Measurements from ENCODE around the gene CNGA1. TPM values are rescaled to one million over a fixed set of nuclear protein-coding genes. Genes with fewer than 3 reads are reported as not detected.

Gene CNGA1
- total and polyA plus RNA-seq, 7 donors = 0.16 to 3.0 (median 1.7) TPM; not detected in 3

- H3K9me3 ChIP-seq = no peaks in the 10 kb centered on the region
- H3K36me3 ChIP-seq = no peaks in the 10 kb centered on the region
- H3K4me3 ChIP-seq = no peak overlapping the region
- TF ChIP-seq EP300 (IDR thresholded peaks at IDR 0.05) (no peak), CTCF (IDR thresholded peaks at IDR 0.05) (no peak), POLR2AphosphoS5 (IDR thresholded peaks at IDR 0.05) (no peak), POLR2A (IDR thresholded peaks at IDR 0.05) (no peak)
- no peak for DNase-seq
- no peaks in the 10 kb centered on the region for H3K27me3 ChIP-seq
- H3K4me1 ChIP-seq = no peaks in the 10 kb centered on the region
- no peak overlapping the region for H3K27ac ChIP-seq
- intact Hi-C loops (cut with DNase I) = no loop called here
- 31 to 82% methylated on average over 5 of the region's 5 CpGs for WGBS, 2 donors
Measured at GRCh38 chr4:47939456-47939855, 77.0 kb downstream of the CNGA1 start.

- Histone ChIP-seq H3K4me1 (no peaks in the 10 kb centered on the region), H3K4me3 (no peak overlapping the region), H3K27ac (no peak overlapping the region), H3K27me3 (no peaks in the 10 kb centered on the region), H3K36me3 (no peaks in the 10 kb centered on the region), H3K9me3 (no peaks in the 10 kb centered on the region)
- DNase-seq = no peak
- intact Hi-C loops (cut with DNase I) = no loop called here
- no peak for TF ChIP-seq POLR2A (IDR thresholded peaks at IDR 0.05)
- TF ChIP-seq POLR2AphosphoS5 (IDR thresholded peaks at IDR 0.05) = no peak
- no peak for TF ChIP-seq CTCF (IDR thresholded peaks at IDR 0.05)
- TF ChIP-seq EP300 (IDR thresholded peaks at IDR 0.05) = no peak
- WGBS, 2 donors = 93 to 94% methylated on average over 6 of the region's 6 CpGs
Measured at GRCh38 chr4:47936336-47936735, 80.1 kb downstream of the CNGA1 start.

GRCh38 chr4:47933840-47934239 lies 82.6 kb downstream of the CNGA1 start:
- intact Hi-C loops (cut with DNase I) = loop anchor here (5.0 kb wide), 1 partner anchor 262 kb away; no protein-coding TSS in a partner anchor
- 3 to 5% methylated on average over 4 of the region's 4 CpGs for WGBS, 2 donors

GRCh38 chr4:47930971-47931804 lies 85.3 kb downstream of the CNGA1 start:
- no peak overlapping the region for H3K4me3 ChIP-seq
- DNase-seq = no peak
- TF ChIP-seq EP300 (IDR thresholded peaks at IDR 0.05) (no peak), POLR2A (IDR thresholded peaks at IDR 0.05) (no peak), CTCF (IDR thresholded peaks at IDR 0.05) (no peak), POLR2AphosphoS5 (IDR thresholded peaks at IDR 0.05) (no peak)
- WGBS, 2 donors = 70 to 73% methylated on average over 2 of the region's 2 CpGs
- intact Hi-C loops (cut with DNase I) = loop anchor here (5.0 kb wide), 1 partner anchor 259 kb away; no protein-coding TSS in a partner anchor
- no peaks in the 10 kb centered on the region for H3K27me3 ChIP-seq
- H3K36me3 ChIP-seq = no peaks in the 10 kb centered on the region
- no peaks in the 10 kb centered on the region for H3K9me3 ChIP-seq
- H3K27ac ChIP-seq = no peak overlapping the region
- peaks cover 0 to 7% (median 0%) of the 10 kb centered on the region in 4 donors for H3K4me1 ChIP-seq

More at GRCh38 chr4:47933840-47934239, 82.6 kb downstream of the CNGA1 start:
- Histone ChIP-seq H3K4me3 (no peak overlapping the region), H3K27me3 (no peaks in the 10 kb centered on the region), H3K4me1 (no peaks in the 10 kb centered on the region), H3K36me3 (no peaks in the 10 kb centered on the region), H3K9me3 (no peaks in the 10 kb centered on the region), H3K27ac (no peak overlapping the region)
- DNase-seq = no peak
- TF ChIP-seq POLR2AphosphoS5 (IDR thresholded peaks at IDR 0.05) (no peak), POLR2A (IDR thresholded peaks at IDR 0.05) (no peak), CTCF (IDR thresholded peaks at IDR 0.05) (peak in 2 of 4 experiments; percentile 9 to 41), EP300 (IDR thresholded peaks at IDR 0.05) (no peak)

Measured in sigmoid colon (tissue), 7 donors.